GM12875 (cell line): ENCODE results near the gene PKNOX1.
A peak's percentile ranks its signal among the peaks of the same experiment; 100 is the strongest.

ENCODE experiments used
- H3K4me3 ChIP-seq: one replicate; pipeline ENCODE4 v1.5.1; 2011; ENCODE audit warnings: low read depth, low read length, control low read depth
- CTCF ChIP-seq: IDR thresholded peaks from 2 replicates; pipeline ENCODE4 v1.5.1; 2011; ENCODE audit warnings: low read depth, mild to moderate bottlenecking, control low read depth, inconsistent platforms, low read length, moderate library complexity, borderline replicate concordance; ENCODE audit not compliant: insufficient read depth

The PKNOX1 gene

GRCh38 chr21:42970946-42971653, 3.3 kb upstream of the PKNOX1 start:
- no peak for TF ChIP-seq CTCF
- no peak overlapping the region for H3K4me3 ChIP-seq

GRCh38 chr21:42971897-42972275, 2.5 kb upstream of the PKNOX1 start:
- H3K4me3 ChIP-seq = no peak overlapping the region
- TF ChIP-seq CTCF = no peak

- no peak for TF ChIP-seq CTCF
- H3K4me3 ChIP-seq = peak overlapping the region; percentile 72
Measured at GRCh38 chr21:42973309-42973990, 912 bp upstream of the PKNOX1 start.

GRCh38 chr21:42974832-42975820, 764 bp downstream of the PKNOX1 start:
- peak overlapping the region; percentile 78 for H3K4me3 ChIP-seq
- TF ChIP-seq CTCF = no peak

- TF ChIP-seq CTCF = no peak
Measured at GRCh38 chr21:42975886-42976608, 1.7 kb downstream of the PKNOX1 start.

GRCh38 chr21:42980312-42981213, 6.2 kb downstream of the PKNOX1 start:
- no peak for TF ChIP-seq CTCF
- H3K4me3 ChIP-seq = no peak overlapping the region

More at GRCh38 chr21:42975886-42976608, 1.7 kb downstream of the PKNOX1 start:
- H3K4me3 ChIP-seq = peak overlapping the region; percentile 78
